K562 (cell line): ENCODE data around the gene CLP1.

ENCODE experiments used
- CBX1 ChIP-seq: sonication (generic); IDR thresholded peaks from 2 replicates; pipeline ENCODE4 v1.6.1; 2016; ENCODE audit warnings: antibody characterized with exemption, low read depth, mild to moderate bottlenecking
- JUND ChIP-seq, 2 experiments: IDR thresholded peaks; 2 replicates in 1 of 2; 3 replicates in 1 of 2; pipeline ENCODE4 v1.6.1; 2011; ENCODE audit warnings: borderline replicate concordance in 2 of 2, low read depth in 2 of 2, low read length in 2 of 2, improper control_type of control experiment in 1 of 2, missing biosample characterization in 1 of 2, missing genetic modification characterization in 1 of 2, missing genetic modification reagents in 1 of 2
- RBM25 ChIP-seq: fragments of 200-400 bp; formaldehyde crosslinking; IDR thresholded peaks from 2 replicates; pipeline ENCODE4 v1.6.1; 2018; ENCODE audit warnings: low read length, low read depth, moderate library complexity; ENCODE audit not compliant: severe bottlenecking
- SP2 ChIP-seq: IDR thresholded peaks from 2 replicates; pipeline ENCODE4 v1.6.1; 2011; ENCODE audit warnings: mild to moderate bottlenecking, low read depth, low read length, moderate library complexity; ENCODE audit not compliant: poor library complexity, severe bottlenecking; ENCODE audit errors: extremely low read depth
- ZBTB49 ChIP-seq: sonication (generic); formaldehyde crosslinking; IDR thresholded peaks from 2 replicates; pipeline ENCODE4 v1.8.0; 2022; ENCODE audit warnings: missing genetic modification reagents, mild to moderate bottlenecking, borderline replicate concordance
- TF ChIP-seq, protein P1 (sequence below): fragments of 450-650 bp; IDR thresholded peaks from 2 replicates; pipeline ENCODE4 v1.6.1; 2018; ENCODE audit not compliant: partially characterized antibody
- TF ChIP-seq, protein P2 (sequence below), 2 experiments: fragments of 450-650 bp; formaldehyde crosslinking in 1 of 2; IDR thresholded peaks; 2 replicates each; pipeline versions ENCODE4 v1.4.0 to v1.6.1; 2014 to 2020; ENCODE audit warnings: mild to moderate bottlenecking in 2 of 2, borderline replicate concordance in 1 of 2, low read depth in 1 of 2
- TF ChIP-seq, protein P3 (sequence below): fragments of 450-650 bp; IDR thresholded peaks from 2 replicates; pipeline ENCODE4 v1.7.1; 2018; ENCODE audit warnings: mild to moderate bottlenecking, low read depth; ENCODE audit not compliant: partially characterized antibody

DNA sequence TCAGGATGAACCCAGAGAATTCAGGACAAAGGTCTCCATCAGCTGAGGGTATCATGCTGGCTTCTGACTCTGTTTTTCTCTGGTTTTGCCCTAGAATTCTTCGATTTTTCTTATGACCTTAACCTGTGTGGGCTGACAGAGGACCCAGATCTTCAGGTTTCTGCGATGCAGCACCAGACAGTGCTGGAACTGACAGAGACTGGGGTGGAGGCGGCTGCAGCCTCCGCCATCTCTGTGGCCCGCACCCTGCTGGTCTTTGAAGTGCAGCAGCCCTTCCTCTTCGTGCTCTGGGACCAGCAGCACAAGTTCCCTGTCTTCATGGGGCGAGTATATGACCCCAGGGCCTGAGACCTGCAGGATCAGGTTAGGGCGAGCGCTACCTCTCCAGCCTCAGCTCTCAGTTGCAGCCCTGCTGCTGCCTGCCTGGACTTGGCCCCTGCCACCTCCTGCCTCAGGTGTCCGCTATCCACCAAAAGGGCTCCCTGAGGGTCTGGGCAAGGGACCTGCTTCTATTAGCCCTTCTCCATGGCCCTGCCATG, 43.3 kb upstream of the CLP1 start:
- TF ChIP-seq RBM25 = no peak
- no peak for TF ChIP-seq SP2
- TF ChIP-seq JUND (IDR thresholded peaks at IDR 0.05; ENCODE audit: borderline replicate concordance, low read depth, low read length) = no peak
- no peak for TF ChIP-seq JUND (tag; IDR thresholded peaks at IDR 0.05; ENCODE audit: borderline replicate concordance, low read depth, low read length)
- no peak for TF ChIP-seq CBX1
- TF ChIP-seq, protein P1, sequence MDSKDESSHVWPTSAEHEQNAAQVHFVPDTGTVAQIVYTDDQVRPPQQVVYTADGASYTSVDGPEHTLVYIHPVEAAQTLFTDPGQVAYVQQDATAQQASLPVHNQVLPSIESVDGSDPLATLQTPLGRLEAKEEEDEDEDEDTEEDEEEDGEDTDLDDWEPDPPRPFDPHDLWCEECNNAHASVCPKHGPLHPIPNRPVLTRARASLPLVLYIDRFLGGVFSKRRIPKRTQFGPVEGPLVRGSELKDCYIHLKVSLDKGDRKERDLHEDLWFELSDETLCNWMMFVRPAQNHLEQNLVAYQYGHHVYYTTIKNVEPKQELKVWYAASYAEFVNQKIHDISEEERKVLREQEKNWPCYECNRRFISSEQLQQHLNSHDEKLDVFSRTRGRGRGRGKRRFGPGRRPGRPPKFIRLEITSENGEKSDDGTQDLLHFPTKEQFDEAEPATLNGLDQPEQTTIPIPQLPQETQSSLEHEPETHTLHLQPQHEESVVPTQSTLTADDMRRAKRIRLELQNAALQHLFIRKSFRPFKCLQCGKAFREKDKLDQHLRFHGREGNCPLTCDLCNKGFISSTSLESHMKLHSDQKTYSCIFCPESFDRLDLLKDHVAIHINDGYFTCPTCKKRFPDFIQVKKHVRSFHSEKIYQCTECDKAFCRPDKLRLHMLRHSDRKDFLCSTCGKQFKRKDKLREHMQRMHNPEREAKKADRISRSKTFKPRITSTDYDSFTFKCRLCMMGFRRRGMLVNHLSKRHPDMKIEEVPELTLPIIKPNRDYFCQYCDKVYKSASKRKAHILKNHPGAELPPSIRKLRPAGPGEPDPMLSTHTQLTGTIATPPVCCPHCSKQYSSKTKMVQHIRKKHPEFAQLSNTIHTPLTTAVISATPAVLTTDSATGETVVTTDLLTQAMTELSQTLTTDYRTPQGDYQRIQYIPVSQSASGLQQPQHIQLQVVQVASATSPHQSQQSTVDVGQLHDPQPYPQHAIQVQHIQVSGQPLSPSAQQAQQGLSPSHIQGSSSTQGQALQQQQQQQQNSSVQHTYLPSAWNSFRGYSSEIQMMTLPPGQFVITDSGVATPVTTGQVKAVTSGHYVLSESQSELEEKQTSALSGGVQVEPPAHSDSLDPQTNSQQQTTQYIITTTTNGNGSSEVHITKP = no peak
- TF ChIP-seq, protein P2, sequence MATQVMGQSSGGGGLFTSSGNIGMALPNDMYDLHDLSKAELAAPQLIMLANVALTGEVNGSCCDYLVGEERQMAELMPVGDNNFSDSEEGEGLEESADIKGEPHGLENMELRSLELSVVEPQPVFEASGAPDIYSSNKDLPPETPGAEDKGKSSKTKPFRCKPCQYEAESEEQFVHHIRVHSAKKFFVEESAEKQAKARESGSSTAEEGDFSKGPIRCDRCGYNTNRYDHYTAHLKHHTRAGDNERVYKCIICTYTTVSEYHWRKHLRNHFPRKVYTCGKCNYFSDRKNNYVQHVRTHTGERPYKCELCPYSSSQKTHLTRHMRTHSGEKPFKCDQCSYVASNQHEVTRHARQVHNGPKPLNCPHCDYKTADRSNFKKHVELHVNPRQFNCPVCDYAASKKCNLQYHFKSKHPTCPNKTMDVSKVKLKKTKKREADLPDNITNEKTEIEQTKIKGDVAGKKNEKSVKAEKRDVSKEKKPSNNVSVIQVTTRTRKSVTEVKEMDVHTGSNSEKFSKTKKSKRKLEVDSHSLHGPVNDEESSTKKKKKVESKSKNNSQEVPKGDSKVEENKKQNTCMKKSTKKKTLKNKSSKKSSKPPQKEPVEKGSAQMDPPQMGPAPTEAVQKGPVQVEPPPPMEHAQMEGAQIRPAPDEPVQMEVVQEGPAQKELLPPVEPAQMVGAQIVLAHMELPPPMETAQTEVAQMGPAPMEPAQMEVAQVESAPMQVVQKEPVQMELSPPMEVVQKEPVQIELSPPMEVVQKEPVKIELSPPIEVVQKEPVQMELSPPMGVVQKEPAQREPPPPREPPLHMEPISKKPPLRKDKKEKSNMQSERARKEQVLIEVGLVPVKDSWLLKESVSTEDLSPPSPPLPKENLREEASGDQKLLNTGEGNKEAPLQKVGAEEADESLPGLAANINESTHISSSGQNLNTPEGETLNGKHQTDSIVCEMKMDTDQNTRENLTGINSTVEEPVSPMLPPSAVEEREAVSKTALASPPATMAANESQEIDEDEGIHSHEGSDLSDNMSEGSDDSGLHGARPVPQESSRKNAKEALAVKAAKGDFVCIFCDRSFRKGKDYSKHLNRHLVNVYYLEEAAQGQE (IDR thresholded peaks at IDR 0.05; ENCODE audit: borderline replicate concordance) = no peak
- TF ChIP-seq, protein P2 (CRISPR knock-in tag; IDR thresholded peaks at IDR 0.05; ENCODE audit: low read depth) = no peak
- TF ChIP-seq ZBTB49 = no peak
- TF ChIP-seq, protein P3, sequence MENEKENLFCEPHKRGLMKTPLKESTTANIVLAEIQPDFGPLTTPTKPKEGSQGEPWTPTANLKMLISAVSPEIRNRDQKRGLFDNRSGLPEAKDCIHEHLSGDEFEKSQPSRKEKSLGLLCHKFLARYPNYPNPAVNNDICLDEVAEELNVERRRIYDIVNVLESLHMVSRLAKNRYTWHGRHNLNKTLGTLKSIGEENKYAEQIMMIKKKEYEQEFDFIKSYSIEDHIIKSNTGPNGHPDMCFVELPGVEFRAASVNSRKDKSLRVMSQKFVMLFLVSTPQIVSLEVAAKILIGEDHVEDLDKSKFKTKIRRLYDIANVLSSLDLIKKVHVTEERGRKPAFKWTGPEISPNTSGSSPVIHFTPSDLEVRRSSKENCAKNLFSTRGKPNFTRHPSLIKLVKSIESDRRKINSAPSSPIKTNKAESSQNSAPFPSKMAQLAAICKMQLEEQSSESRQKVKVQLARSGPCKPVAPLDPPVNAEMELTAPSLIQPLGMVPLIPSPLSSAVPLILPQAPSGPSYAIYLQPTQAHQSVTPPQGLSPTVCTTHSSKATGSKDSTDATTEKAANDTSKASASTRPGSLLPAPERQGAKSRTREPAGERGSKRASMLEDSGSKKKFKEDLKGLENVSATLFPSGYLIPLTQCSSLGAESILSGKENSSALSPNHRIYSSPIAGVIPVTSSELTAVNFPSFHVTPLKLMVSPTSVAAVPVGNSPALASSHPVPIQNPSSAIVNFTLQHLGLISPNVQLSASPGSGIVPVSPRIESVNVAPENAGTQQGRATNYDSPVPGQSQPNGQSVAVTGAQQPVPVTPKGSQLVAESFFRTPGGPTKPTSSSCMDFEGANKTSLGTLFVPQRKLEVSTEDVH = no peak
